Measurements from ENCODE around the gene ADGRG4. TPM values are rescaled to one million over a fixed set of nuclear protein-coding genes. Genes with fewer than 3 reads are reported as not detected.

Gene ADGRG4
- total RNA-seq, 1 experiment from 2014 or later, result not detected

DNA sequence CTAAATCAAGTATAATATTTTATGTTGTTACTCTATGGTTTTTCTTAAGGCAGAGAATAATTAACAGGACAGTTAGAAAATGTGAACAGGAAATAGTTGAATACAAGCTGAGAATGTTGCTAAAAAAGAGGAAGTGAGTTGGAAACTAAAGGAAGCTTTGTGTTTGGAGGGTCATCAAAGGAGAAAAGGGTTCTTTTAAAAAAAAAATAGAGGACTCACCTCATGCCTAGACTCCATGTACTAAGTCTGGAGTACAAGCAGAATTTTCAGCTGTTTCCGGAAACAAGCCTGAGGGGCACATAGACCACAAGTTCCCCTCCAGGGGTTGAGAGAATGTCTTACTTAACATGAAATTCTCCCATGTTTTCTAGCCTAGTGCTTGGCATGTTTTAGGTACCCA, 29.5 kb upstream of the ADGRG4 start:
- DNase-seq (ENCODE audit: low read depth, low spot score) (no peak), ATAC-seq (no peak)
- Histone ChIP-seq H3K4me1 (ENCODE audit: control insufficient read depth, insufficient read depth, low read length) (no peaks in the 10 kb centered on the region), H3K27me3 (ENCODE audit: control insufficient read depth, insufficient read depth, low read length) (peaks cover 5% of the 10 kb centered on the region; the same call in 1 of the 2 replicates), H3K4me3 (ENCODE audit: low read depth in 2 of 2, low read length in 2 of 2) (no peak overlapping the region), H3K27ac (ENCODE audit: low read length) (no peak overlapping the region), H3K9me3 (ENCODE audit: control insufficient read depth, insufficient read depth, low read depth, low read length) (no peaks in the 10 kb centered on the region), H3K36me3 (ENCODE audit: control insufficient read depth, insufficient read depth, low read length) (no peaks in the 10 kb centered on the region)
- TF ChIP-seq TCF7L2 (IDR thresholded peaks at IDR 0.05; ENCODE audit: low read depth, low read length), result no peak
- TF ChIP-seq POLR2AphosphoS5 (IDR thresholded peaks at IDR 0.05; ENCODE audit: low read depth, low read length), result no peak
- TF ChIP-seq CTCF (IDR thresholded peaks at IDR 0.05), result no peak
- BruUV-seq (replicated peaks), result no TSS peak
- ChIA-PET CTCF (no interaction called here), POLR2A (no interaction called here)
- in situ Hi-C loops (cut with HindIII; ENCODE audit: low pct_unique_long_range_greater_than_20kb, low sequenced_read_pairs) (no loop called here), intact Hi-C loops (cut with micrococcal nuclease; ENCODE audit: unreplicated experiment) (loop anchor here (10.0 kb wide), 1 partner anchor 214 kb away; the partner anchor contains the start of gene BRS3)

DNA sequence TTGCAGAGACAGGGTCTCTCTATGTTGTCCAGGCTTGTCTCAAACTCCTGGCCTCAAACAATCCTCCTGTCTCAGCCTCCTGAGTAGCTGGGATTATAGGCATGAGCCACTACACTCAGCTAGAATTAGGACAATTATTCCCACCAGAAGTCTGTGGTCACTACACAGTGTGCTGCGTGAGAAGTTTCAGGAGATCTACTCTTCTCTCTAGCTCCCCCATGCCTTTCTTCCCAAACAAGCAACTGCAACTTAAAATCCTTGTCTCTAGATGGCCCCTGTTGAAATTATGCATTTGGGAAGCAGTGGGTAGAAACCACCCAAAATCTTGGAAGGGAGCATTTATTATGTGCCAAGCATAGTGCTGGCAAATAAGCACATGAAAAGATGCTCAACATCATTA, 28.4 kb upstream of the ADGRG4 start:
- in situ Hi-C loops (cut with HindIII; ENCODE audit: low pct_unique_long_range_greater_than_20kb, low sequenced_read_pairs) (no loop called here), intact Hi-C loops (cut with micrococcal nuclease; ENCODE audit: unreplicated experiment) (loop anchor here (10.0 kb wide), 1 partner anchor 212 kb away; the partner anchor contains the start of gene BRS3)
- BruUV-seq (replicated peaks), result no TSS peak
- Histone ChIP-seq H3K4me3 (ENCODE audit: low read depth in 2 of 2, low read length in 2 of 2) (no peak overlapping the region), H3K27ac (ENCODE audit: low read length) (no peak overlapping the region), H3K4me1 (ENCODE audit: control insufficient read depth, insufficient read depth, low read length) (no peaks in the 10 kb centered on the region), H3K27me3 (ENCODE audit: control insufficient read depth, insufficient read depth, low read length) (peaks cover 5% of the 10 kb centered on the region; the same call in 1 of the 2 replicates), H3K9me3 (ENCODE audit: control insufficient read depth, insufficient read depth, low read depth, low read length) (no peaks in the 10 kb centered on the region), H3K36me3 (ENCODE audit: control insufficient read depth, insufficient read depth, low read length) (no peaks in the 10 kb centered on the region)
- ChIA-PET CTCF (no interaction called here), POLR2A (no interaction called here)
- TF ChIP-seq REST (IDR thresholded peaks at IDR 0.05; ENCODE audit: insufficient read depth in 1 of 2, low read depth in 2 of 2, low read length in 1 of 2) (no peak), SIN3A (IDR thresholded peaks at IDR 0.05; ENCODE audit: borderline replicate concordance, insufficient read depth, low read depth, low read length) (no peak), CTCF (IDR thresholded peaks at IDR 0.05) (peak; percentile 43), POLR2AphosphoS5 (IDR thresholded peaks at IDR 0.05; ENCODE audit: low read depth, low read length) (no peak)
- ATAC-seq (no peak), DNase-seq (ENCODE audit: low read depth, low spot score) (no peak)
